HL-60 (cell line): ENCODE results near the gene LRRC74B.
"Not testable (repeated sequence)": the region's sequence is repeated elsewhere in the genome, so short reads cannot be mapped to it uniquely, and the experiment has no call there.

Source experiments
- DNase-seq, 2 experiments: peaks; one replicate each; pipeline ENCODE4 v3.0.0-alpha.2; 2010 to 2020; ENCODE audit warnings: low read depth in 1 of 2, low spot score in 1 of 2
- H3K27ac ChIP-seq: fragments of 250-450 bp; sonication (Bioruptor Pico); replicated peaks from 2 replicates; pipeline ENCODE4 v1.5.1; 2020; ENCODE audit warnings: mild to moderate bottlenecking, moderate library complexity
- H3K27me3 ChIP-seq: fragments of 250-450 bp; sonication (Bioruptor Pico); 2 replicates; pipeline ENCODE4 v1.5.1; 2021; ENCODE audit warnings: mild to moderate bottlenecking, moderate library complexity; ENCODE audit not compliant: insufficient read depth, poor library complexity, severe bottlenecking
- H3K4me3 ChIP-seq: replicated peaks from 2 replicates; pipeline ENCODE4 v1.5.1; 2011; ENCODE audit warnings: mild to moderate bottlenecking, control low read depth, low read length; ENCODE audit not compliant: insufficient read depth
- GABPA ChIP-seq: IDR thresholded peaks from 2 replicates; pipeline ENCODE4 v1.6.1; 2012; ENCODE audit warnings: low read depth
- POLR2AphosphoS5 ChIP-seq: IDR thresholded peaks from 2 replicates; pipeline ENCODE4 v1.6.1; 2012; ENCODE audit warnings: low read depth
- SPI1 ChIP-seq: IDR thresholded peaks from 2 replicates; pipeline ENCODE4 v1.6.1; 2012; ENCODE audit warnings: low read depth, mild to moderate bottlenecking, borderline replicate concordance
- TF ChIP-seq, protein P1 (sequence below): IDR thresholded peaks from one replicate; pipeline ENCODE4 v1.5.1; 2011; ENCODE audit warnings: low read length, control low read depth, inconsistent platforms; ENCODE audit not compliant: insufficient read depth
- TF ChIP-seq, protein P2 (sequence below): IDR thresholded peaks from 2 replicates; pipeline ENCODE4 v1.6.1; 2012; ENCODE audit warnings: low read depth; ENCODE audit not compliant: insufficient replicate concordance

LRRC74B gene

DNA sequence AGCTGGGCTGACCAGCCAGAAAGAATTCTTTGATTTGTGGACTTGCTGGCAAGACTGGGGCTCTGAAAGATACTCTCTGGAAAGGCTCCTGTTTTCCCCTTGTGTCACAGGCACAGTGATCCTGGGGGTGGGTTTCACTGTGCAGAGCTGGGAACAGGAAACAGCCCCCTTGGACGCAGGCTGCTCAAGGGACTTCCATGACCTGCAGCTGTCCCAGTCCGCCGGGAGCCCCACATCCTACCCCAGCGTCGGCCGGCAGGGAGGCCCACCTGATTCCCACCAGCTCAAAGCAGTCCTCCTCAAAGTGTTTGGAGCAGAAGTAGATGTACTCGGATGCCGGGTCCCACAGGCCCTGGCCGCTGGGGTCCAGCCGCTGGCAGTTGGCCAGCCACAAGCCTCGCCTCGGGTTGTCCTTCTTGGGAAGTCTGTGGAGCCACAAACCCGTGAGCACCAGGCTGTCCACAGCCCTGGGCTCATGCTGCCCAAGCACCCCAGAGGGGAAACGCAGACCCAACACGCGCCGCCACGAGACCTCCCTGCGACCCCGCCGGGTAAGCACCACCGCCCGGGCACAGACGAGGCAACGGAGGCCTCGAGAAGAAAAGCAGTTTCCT is 44.7 kb upstream of the LRRC74B start:
- H3K27ac ChIP-seq = peak overlapping the region; percentile 97
- H3K27me3 ChIP-seq = no peaks in the 10 kb centered on the region
- DNase-seq = no peak
- TF ChIP-seq GABPA = no peak
- H3K4me3 ChIP-seq = peak overlapping the region; percentile 68

DNA sequence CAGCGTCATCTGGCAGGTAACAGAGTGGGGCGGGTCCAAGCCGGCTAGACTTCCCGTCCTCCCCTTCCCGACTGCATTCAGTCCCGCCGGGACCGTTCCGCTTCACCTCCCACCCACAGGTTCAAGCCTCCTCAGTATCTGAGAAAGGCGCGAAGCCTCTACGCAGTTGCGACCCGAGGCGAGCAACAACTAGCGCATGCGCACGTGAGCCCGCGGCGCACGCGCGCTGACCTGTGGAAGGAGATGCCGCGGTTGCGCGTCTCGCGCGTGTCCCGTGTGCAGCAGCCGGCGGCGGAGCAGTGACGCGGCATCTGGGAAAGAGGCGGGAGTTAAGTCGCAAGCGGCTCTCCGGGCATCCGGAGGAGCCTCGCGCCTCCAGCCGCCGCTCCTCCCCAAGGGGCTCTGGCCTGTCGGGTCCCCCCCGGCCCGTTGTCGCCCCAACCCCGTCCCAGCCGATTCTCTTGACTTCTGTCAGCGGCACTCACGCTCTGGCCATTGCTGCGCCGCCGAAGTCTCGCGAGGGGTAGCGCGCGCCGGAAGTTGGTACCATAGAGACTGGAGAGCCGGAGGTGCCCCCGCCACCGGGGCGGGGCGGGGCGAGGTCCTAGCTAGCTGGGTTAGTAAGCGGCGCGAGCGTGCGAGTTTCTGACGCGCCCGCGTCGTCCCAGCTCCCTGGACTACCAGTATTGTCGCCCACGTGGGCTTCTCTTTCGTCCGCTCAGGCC is 44.0 kb upstream of the LRRC74B start, which contains the start of gene THAP7:
Gene THAP7 (minus strand): TSS at position 518 of the 725 bp plus-strand sequence. CDS start 207 bp downstream, at position 311.
- peak within 1 kb of the TSS; percentile 97 for H3K27ac ChIP-seq
- TF ChIP-seq, protein P1, sequence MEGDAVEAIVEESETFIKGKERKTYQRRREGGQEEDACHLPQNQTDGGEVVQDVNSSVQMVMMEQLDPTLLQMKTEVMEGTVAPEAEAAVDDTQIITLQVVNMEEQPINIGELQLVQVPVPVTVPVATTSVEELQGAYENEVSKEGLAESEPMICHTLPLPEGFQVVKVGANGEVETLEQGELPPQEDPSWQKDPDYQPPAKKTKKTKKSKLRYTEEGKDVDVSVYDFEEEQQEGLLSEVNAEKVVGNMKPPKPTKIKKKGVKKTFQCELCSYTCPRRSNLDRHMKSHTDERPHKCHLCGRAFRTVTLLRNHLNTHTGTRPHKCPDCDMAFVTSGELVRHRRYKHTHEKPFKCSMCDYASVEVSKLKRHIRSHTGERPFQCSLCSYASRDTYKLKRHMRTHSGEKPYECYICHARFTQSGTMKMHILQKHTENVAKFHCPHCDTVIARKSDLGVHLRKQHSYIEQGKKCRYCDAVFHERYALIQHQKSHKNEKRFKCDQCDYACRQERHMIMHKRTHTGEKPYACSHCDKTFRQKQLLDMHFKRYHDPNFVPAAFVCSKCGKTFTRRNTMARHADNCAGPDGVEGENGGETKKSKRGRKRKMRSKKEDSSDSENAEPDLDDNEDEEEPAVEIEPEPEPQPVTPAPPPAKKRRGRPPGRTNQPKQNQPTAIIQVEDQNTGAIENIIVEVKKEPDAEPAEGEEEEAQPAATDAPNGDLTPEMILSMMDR = no peak
- TF ChIP-seq SPI1 (no peak), GABPA (peak; percentile 80), POLR2AphosphoS5 (peak; percentile 81)
- TF ChIP-seq, protein P2, sequence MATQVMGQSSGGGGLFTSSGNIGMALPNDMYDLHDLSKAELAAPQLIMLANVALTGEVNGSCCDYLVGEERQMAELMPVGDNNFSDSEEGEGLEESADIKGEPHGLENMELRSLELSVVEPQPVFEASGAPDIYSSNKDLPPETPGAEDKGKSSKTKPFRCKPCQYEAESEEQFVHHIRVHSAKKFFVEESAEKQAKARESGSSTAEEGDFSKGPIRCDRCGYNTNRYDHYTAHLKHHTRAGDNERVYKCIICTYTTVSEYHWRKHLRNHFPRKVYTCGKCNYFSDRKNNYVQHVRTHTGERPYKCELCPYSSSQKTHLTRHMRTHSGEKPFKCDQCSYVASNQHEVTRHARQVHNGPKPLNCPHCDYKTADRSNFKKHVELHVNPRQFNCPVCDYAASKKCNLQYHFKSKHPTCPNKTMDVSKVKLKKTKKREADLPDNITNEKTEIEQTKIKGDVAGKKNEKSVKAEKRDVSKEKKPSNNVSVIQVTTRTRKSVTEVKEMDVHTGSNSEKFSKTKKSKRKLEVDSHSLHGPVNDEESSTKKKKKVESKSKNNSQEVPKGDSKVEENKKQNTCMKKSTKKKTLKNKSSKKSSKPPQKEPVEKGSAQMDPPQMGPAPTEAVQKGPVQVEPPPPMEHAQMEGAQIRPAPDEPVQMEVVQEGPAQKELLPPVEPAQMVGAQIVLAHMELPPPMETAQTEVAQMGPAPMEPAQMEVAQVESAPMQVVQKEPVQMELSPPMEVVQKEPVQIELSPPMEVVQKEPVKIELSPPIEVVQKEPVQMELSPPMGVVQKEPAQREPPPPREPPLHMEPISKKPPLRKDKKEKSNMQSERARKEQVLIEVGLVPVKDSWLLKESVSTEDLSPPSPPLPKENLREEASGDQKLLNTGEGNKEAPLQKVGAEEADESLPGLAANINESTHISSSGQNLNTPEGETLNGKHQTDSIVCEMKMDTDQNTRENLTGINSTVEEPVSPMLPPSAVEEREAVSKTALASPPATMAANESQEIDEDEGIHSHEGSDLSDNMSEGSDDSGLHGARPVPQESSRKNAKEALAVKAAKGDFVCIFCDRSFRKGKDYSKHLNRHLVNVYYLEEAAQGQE = peak; percentile 78
- no peaks in the 10 kb centered on the region for H3K27me3 ChIP-seq
- peak within 1 kb of the TSS; percentile 68 for H3K4me3 ChIP-seq
- DNase-seq = peak; percentile 97 to 98

DNA sequence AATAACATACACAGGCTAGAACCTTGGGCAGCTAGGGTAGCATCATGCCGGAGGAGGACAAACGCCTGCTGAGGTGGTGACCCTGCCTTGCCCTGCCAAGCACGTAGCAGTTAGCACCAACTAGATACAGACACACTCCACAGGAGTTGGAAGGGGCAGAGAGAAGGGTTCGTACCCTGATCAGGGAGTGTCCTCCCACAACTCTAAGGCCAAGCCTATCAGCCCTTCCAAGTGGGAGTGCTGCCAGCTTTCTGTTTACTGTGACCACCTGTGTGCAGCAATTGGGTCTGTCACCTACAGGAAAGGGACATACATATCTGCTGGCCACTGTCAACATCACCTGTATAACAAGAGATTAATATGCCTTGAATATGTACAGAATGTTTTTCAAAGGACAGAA is 42.0 kb upstream of the LRRC74B start:
- no peak for TF ChIP-seq GABPA
- TF ChIP-seq, protein P1 = no peak
- TF ChIP-seq, protein P2 = no peak
- no peak for TF ChIP-seq POLR2AphosphoS5
- no peak for TF ChIP-seq SPI1
- no peak for DNase-seq
- Histone ChIP-seq H3K27ac (no peak overlapping the region), H3K4me3 (no peak overlapping the region), H3K27me3 (no peaks in the 10 kb centered on the region)

DNA sequence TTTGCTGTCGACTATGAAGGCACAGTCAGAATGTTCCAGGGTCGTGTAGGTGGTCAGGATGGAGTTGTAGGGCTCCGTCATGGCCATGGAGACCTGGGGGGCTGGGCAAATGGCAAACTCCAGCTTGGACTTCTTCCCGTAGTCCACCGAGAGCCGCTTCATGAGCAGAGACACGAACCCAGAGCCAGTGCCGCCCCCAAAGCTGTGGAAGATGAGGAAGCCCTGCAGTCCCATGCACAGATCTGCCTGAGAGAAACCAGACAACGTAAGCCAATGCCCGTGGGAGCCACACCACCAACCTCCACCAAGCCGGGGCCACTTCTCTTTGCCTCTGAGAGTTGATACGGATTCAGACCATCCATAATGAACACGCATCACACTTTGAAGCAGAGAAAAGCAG is 36.5 kb upstream of the LRRC74B start:
- not testable (repeated sequence) for H3K27me3 ChIP-seq, DNase-seq, H3K27ac ChIP-seq, H3K4me3 ChIP-seq
